NT2/D1 (cell line): ENCODE data around the gene KCNQ1.

ENCODE experiments used
- DNase-seq: peaks from one replicate; pipeline ENCODE4 v3.0.0-alpha.2; 2011; ENCODE audit warnings: low read depth, low spot score
- H3K27me3 ChIP-seq: 2 replicates; pipeline ENCODE4 v1.6.0; 2011; ENCODE audit warnings: mild to moderate bottlenecking; ENCODE audit not compliant: insufficient read length, insufficient read depth
- H3K36me3 ChIP-seq: 2 replicates; pipeline ENCODE4 v1.6.1; 2011; ENCODE audit warnings: mild to moderate bottlenecking, low read length, mixed read lengths; ENCODE audit not compliant: insufficient read depth, insufficient read length
- H3K4me1 ChIP-seq: 2 replicates; pipeline ENCODE4 v1.5.1; 2011; ENCODE audit not compliant: insufficient read depth, insufficient read length
- H3K4me3 ChIP-seq: 2 replicates; pipeline ENCODE4 v1.5.1; 2011; ENCODE audit warnings: low read depth; ENCODE audit not compliant: insufficient read length
- H3K9ac ChIP-seq: 2 replicates; pipeline ENCODE4 v1.6.0; 2011; ENCODE audit warnings: low read depth; ENCODE audit not compliant: insufficient read length
- H3K9me3 ChIP-seq: 2 replicates; pipeline ENCODE4 v1.5.1; 2011; ENCODE audit warnings: mild to moderate bottlenecking, low read length; ENCODE audit not compliant: insufficient read depth
- SUZ12 ChIP-seq: IDR thresholded peaks from 2 replicates; pipeline ENCODE4 v1.6.1; 2011; ENCODE audit not compliant: insufficient read length, insufficient read depth; ENCODE audit errors: extremely low read depth
- YY1 ChIP-seq: IDR thresholded peaks from 2 replicates; pipeline ENCODE4 v1.6.1; 2011; ENCODE audit not compliant: insufficient read length, insufficient read depth
- ZNF274 ChIP-seq: IDR thresholded peaks from 2 replicates; pipeline ENCODE4 v1.6.1; 2011; ENCODE audit warnings: mild to moderate bottlenecking, low read depth, low read length

KCNQ1 gene

GRCh38 chr11:2704896-2705606, 260.2 kb downstream of the KCNQ1 start:
- H3K27me3 ChIP-seq = peaks cover 58% of the 10 kb centered on the region
- peaks cover 14% of the 10 kb centered on the region for H3K9me3 ChIP-seq
- DNase-seq = no peak
- TF ChIP-seq YY1 = no peak
- no peak for TF ChIP-seq SUZ12
- TF ChIP-seq ZNF274 = no peak
- H3K9ac ChIP-seq = no peak overlapping the region
- H3K4me1 ChIP-seq = peaks cover 31% of the 10 kb centered on the region
- H3K4me3 ChIP-seq = no peak overlapping the region
- no peaks in the 10 kb centered on the region for H3K36me3 ChIP-seq

- H3K4me1 ChIP-seq = peaks cover 28% of the 10 kb centered on the region
- no peak overlapping the region for H3K9ac ChIP-seq
- H3K36me3 ChIP-seq = no peaks in the 10 kb centered on the region
- DNase-seq = no peak
- H3K27me3 ChIP-seq = peaks cover 61% of the 10 kb centered on the region
- H3K9me3 ChIP-seq = peaks cover 27% of the 10 kb centered on the region
- TF ChIP-seq SUZ12 = no peak
- TF ChIP-seq ZNF274 = no peak
- no peak for TF ChIP-seq YY1
- H3K4me3 ChIP-seq = no peak overlapping the region
Measured at GRCh38 chr11:2706321-2706720, 261.5 kb downstream of the KCNQ1 start.

DNA sequence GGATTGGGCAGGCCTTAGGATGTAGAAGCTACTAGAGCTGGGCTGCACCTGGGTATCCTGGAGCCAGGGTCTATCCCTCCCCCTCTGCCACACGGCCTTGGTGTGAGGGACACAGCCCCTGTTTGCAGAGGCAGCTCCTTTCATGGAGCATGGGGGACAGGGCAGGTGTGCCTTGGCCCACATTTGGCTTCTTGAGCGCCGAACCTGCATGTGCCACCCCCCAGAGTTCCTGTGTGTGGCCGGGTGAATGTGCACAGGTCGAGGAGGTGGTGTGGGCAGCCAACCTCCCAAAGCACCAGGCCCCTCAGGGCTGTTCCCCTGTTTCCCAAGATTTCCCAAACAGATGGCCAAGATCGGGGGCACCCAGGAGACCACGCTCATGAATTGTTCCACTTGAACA, 262.9 kb downstream of the KCNQ1 start:
- Histone ChIP-seq H3K9ac (no peak overlapping the region), H3K4me3 (no peak overlapping the region), H3K9me3 (peaks cover 33% of the 10 kb centered on the region), H3K27me3 (peaks cover 62% of the 10 kb centered on the region), H3K4me1 (peaks cover 26% of the 10 kb centered on the region), H3K36me3 (no peaks in the 10 kb centered on the region)
- no peak for DNase-seq
- TF ChIP-seq SUZ12 = no peak
- TF ChIP-seq YY1 = no peak
- TF ChIP-seq ZNF274 = no peak

- Histone ChIP-seq H3K9me3 (peaks cover 33% of the 10 kb centered on the region), H3K36me3 (no peaks in the 10 kb centered on the region), H3K4me1 (peaks cover 21% of the 10 kb centered on the region), H3K4me3 (no peak overlapping the region), H3K9ac (no peak overlapping the region), H3K27me3 (peaks cover 62% of the 10 kb centered on the region)
- DNase-seq = no peak
- TF ChIP-seq YY1 (no peak), ZNF274 (no peak), SUZ12 (no peak)
Measured at GRCh38 chr11:2708151-2708581, 263.4 kb downstream of the KCNQ1 start.

DNA sequence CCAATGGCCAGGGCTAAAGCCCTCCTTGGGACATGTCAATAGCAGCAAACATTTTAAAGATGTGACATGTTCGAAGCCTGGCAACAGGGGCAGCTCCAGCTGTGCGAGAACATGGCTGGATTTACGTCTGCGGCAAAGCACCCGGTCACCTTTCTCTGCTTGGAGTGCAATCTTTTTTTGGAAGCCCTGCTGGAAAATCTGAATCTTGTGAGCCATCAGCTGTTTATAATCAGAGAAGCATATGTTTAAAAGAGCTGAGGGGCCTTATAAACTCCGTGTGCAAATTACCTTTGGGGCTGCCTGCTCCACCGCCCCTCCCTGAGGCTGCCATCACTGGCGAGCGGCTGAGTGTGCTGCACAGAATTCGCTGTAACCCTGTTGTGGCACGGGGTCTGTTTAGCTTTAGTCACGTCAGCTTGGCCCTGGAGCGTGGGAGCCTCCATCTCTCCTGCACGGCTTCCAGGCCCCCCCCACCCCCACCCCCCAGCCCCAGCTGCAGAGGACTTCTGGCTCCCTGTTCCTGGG, 264.0 kb downstream of the KCNQ1 start:
- H3K9ac ChIP-seq = no peak overlapping the region
- H3K4me1 ChIP-seq = peaks cover 16% of the 10 kb centered on the region
- no peak for TF ChIP-seq ZNF274
- no peak for TF ChIP-seq SUZ12
- no peak for TF ChIP-seq YY1
- peaks cover 66% of the 10 kb centered on the region for H3K27me3 ChIP-seq
- no peaks in the 10 kb centered on the region for H3K36me3 ChIP-seq
- DNase-seq = no peak
- peaks cover 33% of the 10 kb centered on the region for H3K9me3 ChIP-seq
- H3K4me3 ChIP-seq = no peak overlapping the region

DNA sequence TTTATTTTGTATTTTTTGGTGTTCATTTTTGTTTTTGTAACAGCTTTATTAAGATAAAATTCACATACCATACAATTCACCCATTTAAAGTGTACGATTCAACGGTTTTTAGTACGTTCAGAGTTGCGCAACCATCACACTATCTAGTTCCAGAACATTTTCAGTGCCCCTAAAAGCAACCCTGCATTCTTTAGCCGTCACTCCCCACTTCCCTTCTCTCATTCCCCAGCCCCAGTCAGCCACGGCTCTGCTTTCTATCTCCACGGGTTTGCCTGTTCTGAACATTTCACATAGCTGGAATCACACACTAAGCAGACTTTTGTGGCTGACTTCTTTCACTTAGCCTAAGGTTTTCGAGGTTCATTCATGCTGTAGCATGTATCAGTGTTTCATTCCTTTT, 264.6 kb downstream of the KCNQ1 start:
- peaks cover 66% of the 10 kb centered on the region for H3K27me3 ChIP-seq
- H3K4me1 ChIP-seq = peaks cover 11% of the 10 kb centered on the region
- DNase-seq = no peak
- H3K9ac ChIP-seq = no peak overlapping the region
- no peak overlapping the region for H3K4me3 ChIP-seq
- TF ChIP-seq ZNF274 (no peak), SUZ12 (no peak), YY1 (no peak)
- peaks cover 33% of the 10 kb centered on the region for H3K9me3 ChIP-seq
- no peaks in the 10 kb centered on the region for H3K36me3 ChIP-seq

- TF ChIP-seq YY1 (no peak), SUZ12 (no peak), ZNF274 (no peak)
- no peak for DNase-seq
- H3K9me3 ChIP-seq = peaks cover 29% of the 10 kb centered on the region
- H3K9ac ChIP-seq = no peak overlapping the region
- H3K36me3 ChIP-seq = no peaks in the 10 kb centered on the region
- peaks cover 8% of the 10 kb centered on the region for H3K4me1 ChIP-seq
- H3K4me3 ChIP-seq = no peak overlapping the region
- peaks cover 72% of the 10 kb centered on the region for H3K27me3 ChIP-seq
Measured at GRCh38 chr11:2711161-2711560, 266.4 kb downstream of the KCNQ1 start.
